Spleen (tissue), 11 donors: ENCODE results near the gene DEK. TPM values are rescaled to one million over a fixed set of nuclear protein-coding genes. Genes with fewer than 3 reads are reported as not detected.

ENCODE experiments used
- DNase-seq: peaks from one replicate; pipeline ENCODE4 v3.0.0-alpha.2; 2020
- H3K27ac ChIP-seq, 8 donors: fragments of 200-600 bp; sonication (generic) in 7 of 8; 1 replicate in 4 of 8; 2 replicates in 4 of 8; pipeline versions ENCODE4 v1.5.0 to v1.8.0; 2016 to 2021; ENCODE audit warnings: inconsistent platforms in 4 of 8, mild to moderate bottlenecking in 4 of 8, moderate library complexity in 1 of 8
- H3K27me3 ChIP-seq, 7 donors: fragments of 200-600 bp; sonication (generic) in 6 of 7; replicated peaks in 1 of 7; 1 replicate in 4 of 7; 2 replicates in 3 of 7; pipeline versions ENCODE4 v1.5.0 to v1.8.0; 2016 to 2021; ENCODE audit warnings: inconsistent platforms in 3 of 7, mild to moderate bottlenecking in 1 of 7
- H3K36me3 ChIP-seq, 6 donors: fragments of 200-600 bp; sonication (generic) in 5 of 6; 1 replicate in 4 of 6; 2 replicates in 2 of 6; pipeline versions ENCODE4 v1.5.0 to v1.8.0; 2016 to 2021; ENCODE audit warnings: inconsistent platforms in 2 of 6
- H3K4me1 ChIP-seq, 6 donors: fragments of 200-600 bp; sonication (generic) in 5 of 6; 1 replicate in 3 of 6; 2 replicates in 3 of 6; pipeline versions ENCODE4 v1.5.0 to v1.8.0; 2016 to 2021; ENCODE audit warnings: inconsistent platforms in 3 of 6
- H3K4me3 ChIP-seq, 8 donors: fragments of 200-600 bp; sonication (generic) in 7 of 8; 1 replicate in 4 of 8; 2 replicates in 4 of 8; pipeline versions ENCODE4 v1.5.0 to v1.8.0; 2016 to 2021; ENCODE audit warnings: inconsistent platforms in 4 of 8, mild to moderate bottlenecking in 4 of 8, moderate library complexity in 2 of 8
- H3K9me3 ChIP-seq, 8 donors: fragments of 200-600 bp; sonication (generic) in 7 of 8; 1 replicate in 4 of 8; 2 replicates in 4 of 8; pipeline versions ENCODE4 v1.5.0 to v1.8.0; 2016 to 2021; ENCODE audit warnings: inconsistent platforms in 4 of 8
- CTCF ChIP-seq, 11 experiments: fragments of 200-600 bp in 7 of 11; fragments of 450-650 bp in 4 of 11; sonication (generic) in 4 of 11; IDR thresholded peaks in 8 of 11; conservative IDR thresholded peaks in 3 of 11; 1 replicate in 7 of 11; 2 replicates in 4 of 11; pipeline versions ENCODE4 v1.4.0 to v1.8.0; 2016 to 2021; ENCODE audit warnings: antibody characterized with exemption in 11 of 11, inconsistent platforms in 4 of 11, mild to moderate bottlenecking in 1 of 11
- POLR2A ChIP-seq, 3 donors: fragments of 450-650 bp; IDR thresholded peaks; one replicate each; pipeline ENCODE4 v1.5.1; 2017; ENCODE audit warnings: antibody characterized with exemption in 3 of 3, mild to moderate bottlenecking in 1 of 3
- POLR2AphosphoS5 ChIP-seq, 3 donors: sonication (generic); formaldehyde crosslinking; IDR thresholded peaks; one replicate each; pipeline ENCODE4 v1.5.1; 2017; ENCODE audit warnings: antibody characterized with exemption in 3 of 3
- WGBS, 5 donors: extraction: QIAGEN DNeasy Blood & Tissue Kit in 3 of 5; methylation state at CpG; one replicate each; pipeline versions ENCODE4 v1.1.5 to v1.1.7; 2013 to 2018; 5-methylcytosine and 5-hydroxymethylcytosine counted together
- intact Hi-C: fragments of 100-400 bp; cut with DNase I; formaldehyde crosslinking; loops from one replicate; pipeline ENCODE4 v1.15.0; 2023; ENCODE audit warnings: low total_unique reads
- polyA plus RNA-seq, 3 donors: library from polyadenylated mRNA; stranded (reverse); fragments of 200-250 nt; gene quantifications; one replicate each; pipeline ENCODE4 v1.2.1, GENCODE V29; 2013
- total RNA-seq, 7 donors: library from RNA; depleted of rRNA in 3 of 7; stranded (reverse); fragments of >200 nt in 3 of 7; fragmentation: NEBNext Ultra II Directional in 4 of 7; extraction: Animal tissue kit (Norgen Biotek cat#: 25700) in 4 of 7; gene quantifications; one replicate each; pipeline versions ENCODE4 v1.1.0 to v1.2.1, GENCODE V29; 2016 to 2021
- donor health status: healthy with polysubstance abuse.
- donor health status: DM: no; HTN: no; CAD: no; lungs with moderate emphysema.
- donor health status: DM: no; HTN: no; CAD: no.
- donor health status: Bipolar disorder and iron deficiency.
- donor health status: healthy.
- donor health status: DM: no; HTN: no; CAD: no.
- donor health status: DM: yes; HTN: yes; CAD: no.

DEK gene
- total and polyA plus RNA-seq, 10 donors = 27.4 to 133 (median 73.9) TPM

- intact Hi-C loops = no loop called here
- no peaks in the 10 kb centered on the region for H3K27me3 ChIP-seq
- peaks cover 2 to 100% (median 47%) of the 10 kb centered on the region in 6 donors for H3K36me3 ChIP-seq
- peaks cover 0 to 3% (median 0%) of the 10 kb centered on the region in 6 donors for H3K4me1 ChIP-seq
- H3K4me3 ChIP-seq = no peak overlapping the region
- TF ChIP-seq POLR2AphosphoS5 (IDR thresholded peaks at IDR 0.05) (no peak), CTCF (IDR thresholded peaks at IDR 0.05 in 8 of 11, conservative IDR thresholded peaks at IDR 0.05 in 3 of 11) (no peak), POLR2A (IDR thresholded peaks at IDR 0.05) (no peak)
- whole genome bisulfite sequencing, 5 donors = 67 to 73% (median 70%) methylated on average over 7 of the region's 7 CpGs
- no peak for DNase-seq
- no peaks in the 10 kb centered on the region for H3K9me3 ChIP-seq
- no peak overlapping the region for H3K27ac ChIP-seq
Observed at GRCh38 chr6:18245642-18246041, 18.7 kb downstream of the DEK start.

- intact Hi-C loops = no loop called here
- no peaks in the 10 kb centered on the region for H3K9me3 ChIP-seq
- H3K27ac ChIP-seq = no peak overlapping the region
- 88 to 100% (median 94%) methylated on average over 1 of the region's 1 CpG for WGBS, 5 donors
- TF ChIP-seq POLR2AphosphoS5 (IDR thresholded peaks at IDR 0.05) = no peak
- no peak for TF ChIP-seq CTCF (IDR thresholded peaks at IDR 0.05 in 8 of 11, conservative IDR thresholded peaks at IDR 0.05 in 3 of 11)
- TF ChIP-seq POLR2A (IDR thresholded peaks at IDR 0.05) = no peak
- no peaks in the 10 kb centered on the region for H3K27me3 ChIP-seq
- H3K4me1 ChIP-seq = peaks cover 0 to 3% (median 0%) of the 10 kb centered on the region in 6 donors
- DNase-seq = no peak
- peaks cover 2 to 99% (median 47%) of the 10 kb centered on the region in 6 donors for H3K36me3 ChIP-seq
- H3K4me3 ChIP-seq = no peak overlapping the region
Observed at GRCh38 chr6:18245079-18245478, 19.3 kb downstream of the DEK start.

- Histone ChIP-seq H3K27ac (no peak overlapping the region), H3K4me1 (peaks cover 0 to 3% (median 0%) of the 10 kb centered on the region in 6 donors), H3K4me3 (no peak overlapping the region), H3K36me3 (peaks cover 2 to 94% (median 43%) of the 10 kb centered on the region in 6 donors), H3K27me3 (no peaks in the 10 kb centered on the region), H3K9me3 (no peaks in the 10 kb centered on the region)
- intact Hi-C loops = no loop called here
- DNase-seq = no peak
- 85 to 91% (median 88%) methylated on average over 2 of the region's 2 CpGs for WGBS, 5 donors
- TF ChIP-seq POLR2A (IDR thresholded peaks at IDR 0.05) = no peak
- TF ChIP-seq CTCF (IDR thresholded peaks at IDR 0.05 in 8 of 11, conservative IDR thresholded peaks at IDR 0.05 in 3 of 11) = no peak
- no peak for TF ChIP-seq POLR2AphosphoS5 (IDR thresholded peaks at IDR 0.05)
Observed at GRCh38 chr6:18244251-18244650, 20.1 kb downstream of the DEK start.

- H3K36me3 ChIP-seq = peaks cover 2 to 94% (median 41%) of the 10 kb centered on the region in 6 donors
- no peaks in the 10 kb centered on the region for H3K9me3 ChIP-seq
- H3K27ac ChIP-seq = no peak overlapping the region
- intact Hi-C loops = no loop called here
- 54 to 70% (median 66%) methylated on average over 3 of the region's 3 CpGs for WGBS, 5 donors
- TF ChIP-seq POLR2AphosphoS5 (IDR thresholded peaks at IDR 0.05) (no peak), POLR2A (IDR thresholded peaks at IDR 0.05) (no peak), CTCF (IDR thresholded peaks at IDR 0.05 in 8 of 11, conservative IDR thresholded peaks at IDR 0.05 in 3 of 11) (no peak)
- H3K27me3 ChIP-seq = no peaks in the 10 kb centered on the region
- H3K4me1 ChIP-seq = peaks cover 0 to 3% (median 0%) of the 10 kb centered on the region in 6 donors
- no peak overlapping the region for H3K4me3 ChIP-seq
- no peak for DNase-seq
Observed at GRCh38 chr6:18243302-18243893, 20.9 kb downstream of the DEK start.
